ENCODE data around the gene TMEM108.

TMEM108 gene

GRCh38 chr3:133246119-133246518 lies 207.9 kb downstream of the TMEM108 start:
- TF ChIP-seq POLR2AphosphoS5 (IDR thresholded peaks at IDR 0.05; ENCODE audit: low read depth, low read length) = no peak
- no peak for TF ChIP-seq SIN3A (IDR thresholded peaks at IDR 0.05; ENCODE audit: borderline replicate concordance, insufficient read depth, low read length)
- no peak for TF ChIP-seq TAF1 (IDR thresholded peaks at IDR 0.05; ENCODE audit: borderline replicate concordance, insufficient read depth, low read length)
- no peak for TF ChIP-seq FOXP2 (optimal IDR thresholded peaks at IDR 0.05; ENCODE audit: borderline replicate concordance, extremely low read depth, extremely low read length, insufficient read depth)
- TF ChIP-seq, protein P1, sequence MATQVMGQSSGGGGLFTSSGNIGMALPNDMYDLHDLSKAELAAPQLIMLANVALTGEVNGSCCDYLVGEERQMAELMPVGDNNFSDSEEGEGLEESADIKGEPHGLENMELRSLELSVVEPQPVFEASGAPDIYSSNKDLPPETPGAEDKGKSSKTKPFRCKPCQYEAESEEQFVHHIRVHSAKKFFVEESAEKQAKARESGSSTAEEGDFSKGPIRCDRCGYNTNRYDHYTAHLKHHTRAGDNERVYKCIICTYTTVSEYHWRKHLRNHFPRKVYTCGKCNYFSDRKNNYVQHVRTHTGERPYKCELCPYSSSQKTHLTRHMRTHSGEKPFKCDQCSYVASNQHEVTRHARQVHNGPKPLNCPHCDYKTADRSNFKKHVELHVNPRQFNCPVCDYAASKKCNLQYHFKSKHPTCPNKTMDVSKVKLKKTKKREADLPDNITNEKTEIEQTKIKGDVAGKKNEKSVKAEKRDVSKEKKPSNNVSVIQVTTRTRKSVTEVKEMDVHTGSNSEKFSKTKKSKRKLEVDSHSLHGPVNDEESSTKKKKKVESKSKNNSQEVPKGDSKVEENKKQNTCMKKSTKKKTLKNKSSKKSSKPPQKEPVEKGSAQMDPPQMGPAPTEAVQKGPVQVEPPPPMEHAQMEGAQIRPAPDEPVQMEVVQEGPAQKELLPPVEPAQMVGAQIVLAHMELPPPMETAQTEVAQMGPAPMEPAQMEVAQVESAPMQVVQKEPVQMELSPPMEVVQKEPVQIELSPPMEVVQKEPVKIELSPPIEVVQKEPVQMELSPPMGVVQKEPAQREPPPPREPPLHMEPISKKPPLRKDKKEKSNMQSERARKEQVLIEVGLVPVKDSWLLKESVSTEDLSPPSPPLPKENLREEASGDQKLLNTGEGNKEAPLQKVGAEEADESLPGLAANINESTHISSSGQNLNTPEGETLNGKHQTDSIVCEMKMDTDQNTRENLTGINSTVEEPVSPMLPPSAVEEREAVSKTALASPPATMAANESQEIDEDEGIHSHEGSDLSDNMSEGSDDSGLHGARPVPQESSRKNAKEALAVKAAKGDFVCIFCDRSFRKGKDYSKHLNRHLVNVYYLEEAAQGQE (IDR thresholded peaks at IDR 0.05; ENCODE audit: insufficient read depth in 1 of 2, low read depth in 2 of 2, low read length in 2 of 2) = no peak

- TF ChIP-seq POLR2AphosphoS5 (IDR thresholded peaks at IDR 0.05; ENCODE audit: low read depth, low read length) (no peak), FOXP2 (optimal IDR thresholded peaks at IDR 0.05; ENCODE audit: borderline replicate concordance, extremely low read depth, extremely low read length, insufficient read depth) (no peak), SIN3A (IDR thresholded peaks at IDR 0.05; ENCODE audit: borderline replicate concordance, insufficient read depth, low read length) (no peak), TAF1 (IDR thresholded peaks at IDR 0.05; ENCODE audit: borderline replicate concordance, insufficient read depth, low read length) (no peak)
- TF ChIP-seq, protein P1 (IDR thresholded peaks at IDR 0.05; ENCODE audit: insufficient read depth in 1 of 2, low read depth in 2 of 2, low read length in 2 of 2) = no peak
Measured at GRCh38 chr3:133246773-133247172, 208.6 kb downstream of the TMEM108 start.

DNA sequence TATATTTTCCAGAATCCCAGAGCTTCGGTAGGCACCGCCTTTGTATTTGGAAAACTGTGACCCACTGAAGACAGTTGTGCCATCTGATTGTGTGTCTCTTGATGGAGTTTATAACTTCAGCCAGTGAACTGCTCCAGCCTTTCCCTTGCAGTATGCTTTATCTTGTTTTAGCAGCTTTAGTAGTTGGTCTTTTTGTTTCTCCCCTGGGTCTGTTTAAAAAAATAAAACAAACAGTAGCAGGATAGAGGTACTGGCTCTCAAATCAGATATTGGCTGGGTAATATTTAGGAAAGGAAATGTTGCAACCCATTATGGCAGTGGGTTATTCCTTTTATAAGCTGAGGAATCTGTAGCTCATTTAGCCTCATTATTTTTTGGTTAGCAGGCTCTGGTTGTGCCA lies 210.2 kb downstream of the TMEM108 start:
- TF ChIP-seq SIN3A (IDR thresholded peaks at IDR 0.05; ENCODE audit: borderline replicate concordance, insufficient read depth, low read length) = no peak
- TF ChIP-seq, protein P1 (IDR thresholded peaks at IDR 0.05; ENCODE audit: insufficient read depth in 1 of 2, low read depth in 2 of 2, low read length in 2 of 2) = no peak
- no peak for TF ChIP-seq TAF1 (IDR thresholded peaks at IDR 0.05; ENCODE audit: borderline replicate concordance, insufficient read depth, low read length)
- TF ChIP-seq FOXP2 (optimal IDR thresholded peaks at IDR 0.05; ENCODE audit: borderline replicate concordance, extremely low read depth, extremely low read length, insufficient read depth) = no peak
- no peak for TF ChIP-seq POLR2AphosphoS5 (IDR thresholded peaks at IDR 0.05; ENCODE audit: low read depth, low read length)

DNA sequence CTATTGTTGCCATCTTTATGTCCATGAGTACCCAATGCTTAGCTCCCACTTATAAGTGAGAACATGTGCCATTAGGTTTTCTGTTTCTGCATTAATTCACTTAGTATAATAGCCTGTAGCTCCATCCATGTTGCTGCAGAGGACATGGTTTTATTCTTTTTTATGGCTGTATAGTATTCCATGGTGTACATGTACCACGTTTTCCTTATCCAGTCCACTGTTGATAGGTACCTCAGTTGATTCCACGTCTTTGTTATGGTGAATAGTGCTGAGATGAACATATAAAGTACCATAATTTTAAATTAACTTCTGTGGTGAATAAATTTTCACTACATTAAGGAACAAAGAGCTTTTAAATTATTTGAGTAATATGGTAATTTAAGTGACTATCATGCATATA lies 211.3 kb downstream of the TMEM108 start:
- TF ChIP-seq FOXP2 (optimal IDR thresholded peaks at IDR 0.05; ENCODE audit: borderline replicate concordance, extremely low read depth, extremely low read length, insufficient read depth) = no peak
- no peak for TF ChIP-seq SIN3A (IDR thresholded peaks at IDR 0.05; ENCODE audit: borderline replicate concordance, insufficient read depth, low read length)

DNA sequence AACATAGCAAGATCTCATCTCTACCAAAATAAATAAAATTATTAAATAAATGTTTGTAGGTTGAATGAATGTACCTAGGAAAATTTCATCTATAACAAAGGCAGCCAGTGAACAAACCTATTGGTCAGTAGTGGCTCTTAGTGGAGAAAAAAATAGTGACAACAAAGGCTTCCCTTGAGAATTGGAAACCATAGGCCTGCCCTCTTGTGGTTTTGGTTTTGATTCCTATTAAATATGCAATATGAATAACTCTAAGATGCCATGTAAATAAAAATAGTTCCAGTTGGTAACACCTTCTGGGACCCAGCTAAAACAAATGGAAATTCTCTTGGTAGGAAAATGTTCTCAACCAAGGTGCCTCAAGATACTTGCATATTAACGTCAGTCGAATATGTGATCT lies 216.0 kb downstream of the TMEM108 start:
- TF ChIP-seq POLR2AphosphoS5 (IDR thresholded peaks at IDR 0.05; ENCODE audit: low read depth, low read length) (no peak), SIN3A (IDR thresholded peaks at IDR 0.05; ENCODE audit: borderline replicate concordance, insufficient read depth, low read length) (no peak), FOXP2 (optimal IDR thresholded peaks at IDR 0.05; ENCODE audit: borderline replicate concordance, extremely low read depth, extremely low read length, insufficient read depth) (no peak), TAF1 (IDR thresholded peaks at IDR 0.05; ENCODE audit: borderline replicate concordance, insufficient read depth, low read length) (no peak)
- TF ChIP-seq, protein P1 (IDR thresholded peaks at IDR 0.05; ENCODE audit: insufficient read depth in 1 of 2, low read depth in 2 of 2, low read length in 2 of 2) = no peak
